Keratinocyte (primary cell): Measurements from ENCODE around the gene SSTR3. TPM values are rescaled to one million over a fixed set of nuclear protein-coding genes. Genes with fewer than 3 reads are reported as not detected.

Experiments
- DNase-seq: peaks from one replicate; pipeline ENCODE4 v3.0.0-alpha.2; 2011; ENCODE audit warnings: low read depth, missing footprints, low spot score
- FAIRE-seq: peaks from 2 replicates; lab custom pipeline; 2011; peaks lifted over from hg19 to GRCh38; lab: Jason Lieb, UNC
- H2AFZ ChIP-seq: 2 replicates; pipeline ENCODE4 v1.6.0; 2012; ENCODE audit warnings: low read length, control low read depth, inconsistent platforms; ENCODE audit not compliant: control insufficient read depth
- H3K27ac ChIP-seq: 2 replicates; pipeline ENCODE4 v1.5.1; 2011; ENCODE audit warnings: low read length; ENCODE audit not compliant: control insufficient read depth, insufficient read depth
- H3K27me3 ChIP-seq: 3 replicates; pipeline ENCODE4 v1.6.0; 2011; ENCODE audit warnings: low read length; ENCODE audit not compliant: control insufficient read depth, insufficient read depth; ENCODE audit errors: extremely low read depth
- H3K36me3 ChIP-seq, 2 experiments: 2 replicates in 1 of 2; 3 replicates in 1 of 2; pipeline ENCODE4 v1.5.1; 2011; ENCODE audit warnings: low read length in 2 of 2, mild to moderate bottlenecking in 1 of 2; ENCODE audit not compliant: control insufficient read depth in 2 of 2, insufficient read depth in 2 of 2; ENCODE audit errors: extremely low read depth in 1 of 2
- H3K4me1 ChIP-seq: 3 replicates; pipeline ENCODE4 v1.5.1; 2011; ENCODE audit warnings: low read length; ENCODE audit not compliant: control insufficient read depth, insufficient read depth; ENCODE audit errors: extremely low read depth
- H3K4me2 ChIP-seq: 3 replicates; pipeline ENCODE4 v1.6.0; 2011; ENCODE audit warnings: low read depth, low read length; ENCODE audit not compliant: control insufficient read depth, insufficient read depth; ENCODE audit errors: extremely low read depth
- H3K4me3 ChIP-seq, 3 experiments: fragments of 200-600 bp in 1 of 3; sonication (generic) in 1 of 3; 2 replicates in 2 of 3; 3 replicates in 1 of 3; pipeline ENCODE4 v1.5.1; 2011 to 2016; ENCODE audit warnings: low read length in 3 of 3, mild to moderate bottlenecking in 3 of 3, control low read depth in 2 of 3, inconsistent platforms in 1 of 3, low read depth in 1 of 3, mixed read lengths in 1 of 3, mixed run types in 1 of 3, moderate library complexity in 1 of 3; ENCODE audit not compliant: control insufficient read depth in 2 of 3, insufficient read depth in 2 of 3; ENCODE audit errors: extremely low read depth in 1 of 3
- H3K79me2 ChIP-seq: 2 replicates; pipeline ENCODE4 v1.6.0; 2012; ENCODE audit warnings: low read length; ENCODE audit not compliant: control insufficient read depth, insufficient read depth
- H3K9ac ChIP-seq: 3 replicates; pipeline ENCODE4 v1.6.0; 2011; ENCODE audit warnings: low read length; ENCODE audit not compliant: control insufficient read depth, insufficient read depth; ENCODE audit errors: extremely low read depth
- H3K9me1 ChIP-seq: 3 replicates; pipeline ENCODE4 v1.6.0; 2011; ENCODE audit warnings: low read length; ENCODE audit not compliant: control insufficient read depth, insufficient read depth; ENCODE audit errors: extremely low read depth
- H3K9me3 ChIP-seq: 2 replicates; pipeline ENCODE4 v1.5.1; 2012; ENCODE audit warnings: low read depth, low read length; ENCODE audit not compliant: control insufficient read depth
- H4K20me1 ChIP-seq: 3 replicates; pipeline ENCODE4 v1.6.0; 2011; ENCODE audit warnings: low read length; ENCODE audit not compliant: control insufficient read depth, insufficient read depth; ENCODE audit errors: extremely low read depth
- CTCF ChIP-seq, 3 experiments: IDR thresholded peaks in 1 of 3; conservative IDR thresholded peaks in 1 of 3; optimal IDR thresholded peaks in 1 of 3; 2 replicates in 2 of 3; 3 replicates in 1 of 3; pipeline versions ENCODE3 to v1.5.1; 2011; ENCODE audit warnings: low read length in 3 of 3, mild to moderate bottlenecking in 3 of 3, moderate library complexity in 2 of 3, control low read depth in 1 of 3, inconsistent platforms in 1 of 3; ENCODE audit not compliant: insufficient read depth in 2 of 3; ENCODE audit errors: extremely low read depth in 1 of 3
- EZH2 ChIP-seq: IDR thresholded peaks from one replicate; pipeline ENCODE4 v1.6.1; 2012; ENCODE audit warnings: inconsistent platforms, mild to moderate bottlenecking, low read length, moderate library complexity
- dilution Hi-C: fragments of 300-500 bp; cut with MboI; formaldehyde crosslinking; loops from one replicate; pipeline ENCODE4 v1.7.0; 2020; ENCODE audit warnings: low sequenced_read_pairs; ENCODE audit not compliant: extremely low pct_ligation_motif_present
- polyA plus RNA-seq, 5 experiments: library from polyadenylated mRNA; depleted of rRNA in 3 of 5; stranded (reverse) in 3 of 5; stranded (forward) in 1 of 5; unstranded in 1 of 5; fragments of >200 nt; gene quantifications; 1 replicate in 1 of 5; 2 replicates in 3 of 5; 3 replicates in 1 of 5; pipeline versions ENCODE4 v1.2.1 to v1.2.3, GENCODE V29; 2011 to 2012; ENCODE audit warnings: missing spikeins in 2 of 5, low read depth in 1 of 5, low replicate concordance in 1 of 5

SSTR3 gene
- polyA plus RNA-seq, 1 donor (not counting 4 experiments of a cell fraction or from before 2014, with no cell fraction given) = not detected

- H4K20me1 ChIP-seq = no peaks in the 10 kb centered on the region
- no peak overlapping the region for H2AFZ ChIP-seq
- H3K9me3 ChIP-seq = no peaks in the 10 kb centered on the region
- dilution Hi-C loops = no loop called here
- no peaks in the 10 kb centered on the region for H3K27me3 ChIP-seq
- FAIRE-seq (no peak), DNase-seq (no peak)
- no peaks in the 10 kb centered on the region for H3K79me2 ChIP-seq
- no peak overlapping the region for H3K4me3 ChIP-seq
- no peaks in the 10 kb centered on the region for H3K36me3 ChIP-seq
- H3K27ac ChIP-seq = no peak overlapping the region
- peaks cover 2% of the 10 kb centered on the region for H3K4me1 ChIP-seq
- TF ChIP-seq CTCF (optimal IDR thresholded peaks at IDR 0.05 in 1 of 3, IDR thresholded peaks at IDR 0.05 in 1 of 3, conservative IDR thresholded peaks at IDR 0.05 in 1 of 3; ENCODE audit: extremely low read depth in 1 of 3, insufficient read depth in 2 of 3, low read length in 3 of 3) = no peak
- TF ChIP-seq EZH2 = no peak
- no peak overlapping the region for H3K4me2 ChIP-seq
- no peak overlapping the region for H3K9ac ChIP-seq
- no peaks in the 10 kb centered on the region for H3K9me1 ChIP-seq
Measured at GRCh38 chr22:37169947-37170688, 42.2 kb downstream of the SSTR3 start.

GRCh38 chr22:37169406-37169805 is 42.9 kb downstream of the SSTR3 start:
- DNase-seq (no peak), FAIRE-seq (no peak)
- H3K9me1 ChIP-seq = no peaks in the 10 kb centered on the region
- dilution Hi-C loops = no loop called here
- TF ChIP-seq EZH2 (no peak), CTCF (optimal IDR thresholded peaks at IDR 0.05 in 1 of 3, IDR thresholded peaks at IDR 0.05 in 1 of 3, conservative IDR thresholded peaks at IDR 0.05 in 1 of 3; ENCODE audit: extremely low read depth in 1 of 3, insufficient read depth in 2 of 3, low read length in 3 of 3) (no peak)
- H4K20me1 ChIP-seq = no peaks in the 10 kb centered on the region
- no peaks in the 10 kb centered on the region for H3K9me3 ChIP-seq
- no peak overlapping the region for H3K27ac ChIP-seq
- no peaks in the 10 kb centered on the region for H3K36me3 ChIP-seq
- no peaks in the 10 kb centered on the region for H3K27me3 ChIP-seq
- H3K4me1 ChIP-seq = peaks cover 2% of the 10 kb centered on the region
- H2AFZ ChIP-seq = no peak overlapping the region
- no peak overlapping the region for H3K9ac ChIP-seq
- no peak overlapping the region for H3K4me2 ChIP-seq
- no peak overlapping the region for H3K4me3 ChIP-seq
- H3K79me2 ChIP-seq = no peaks in the 10 kb centered on the region
